Activated naive CD8-positive, alpha-beta T cell treated with anti-CD3 and anti-CD28 coated beads for 36 hours (primary cell): Measurements from ENCODE around the gene WT1. TPM values are rescaled to one million over a fixed set of nuclear protein-coding genes. Genes with fewer than 3 reads are reported as not detected.
A peak's percentile ranks its signal among the peaks of the same experiment; 100 is the strongest.
"Not testable (repeated sequence)": the region's sequence is repeated elsewhere in the genome, so short reads cannot be mapped to it uniquely, and the experiment has no call there.

Source experiments
- DNase-seq: peaks from one replicate; pipeline ENCODE4 v3.0.0; 2021
- H3K27ac Mint-ChIP-seq: one replicate; pipeline ENCODE4 v1.8.0; 2022; ENCODE audit warnings: mild to moderate bottlenecking, moderate library complexity, mixed read lengths
- H3K27me3 Mint-ChIP-seq: one replicate; pipeline ENCODE4 v1.8.0; 2022; ENCODE audit warnings: mild to moderate bottlenecking, mixed read lengths
- H3K36me3 Mint-ChIP-seq: one replicate; pipeline ENCODE4 v1.8.0; 2021; ENCODE audit warnings: mild to moderate bottlenecking, mixed read lengths
- H3K4me1 Mint-ChIP-seq: one replicate; pipeline ENCODE4 v1.8.0; 2021; ENCODE audit warnings: mixed read lengths
- H3K4me3 Mint-ChIP-seq: one replicate; pipeline ENCODE4 v1.8.0; 2022; ENCODE audit warnings: mild to moderate bottlenecking, moderate library complexity, mixed read lengths
- H3K9me3 Mint-ChIP-seq: one replicate; pipeline ENCODE4 v1.8.0; 2022; ENCODE audit warnings: mixed read lengths
- total RNA-seq, 2 experiments: library from RNA; stranded (reverse); gene quantifications; one replicate each; pipeline ENCODE4 v1.2.3, GENCODE V29; 2021

Gene WT1
- total RNA-seq, 2 experiments from 2014 or later, result not detected

GRCh38 chr11:32390712-32391111 is 44.6 kb downstream of the WT1 start:
- H3K9me3 Mint-ChIP-seq, result no peaks in the 10 kb centered on the region
- no peaks in the 10 kb centered on the region for H3K36me3 Mint-ChIP-seq
- H3K27me3 Mint-ChIP-seq, result no peaks in the 10 kb centered on the region
- H3K27ac Mint-ChIP-seq, result no peak overlapping the region
- H3K4me3 Mint-ChIP-seq, result no peak overlapping the region
- no peak for DNase-seq
- no peaks in the 10 kb centered on the region for H3K4me1 Mint-ChIP-seq

DNA sequence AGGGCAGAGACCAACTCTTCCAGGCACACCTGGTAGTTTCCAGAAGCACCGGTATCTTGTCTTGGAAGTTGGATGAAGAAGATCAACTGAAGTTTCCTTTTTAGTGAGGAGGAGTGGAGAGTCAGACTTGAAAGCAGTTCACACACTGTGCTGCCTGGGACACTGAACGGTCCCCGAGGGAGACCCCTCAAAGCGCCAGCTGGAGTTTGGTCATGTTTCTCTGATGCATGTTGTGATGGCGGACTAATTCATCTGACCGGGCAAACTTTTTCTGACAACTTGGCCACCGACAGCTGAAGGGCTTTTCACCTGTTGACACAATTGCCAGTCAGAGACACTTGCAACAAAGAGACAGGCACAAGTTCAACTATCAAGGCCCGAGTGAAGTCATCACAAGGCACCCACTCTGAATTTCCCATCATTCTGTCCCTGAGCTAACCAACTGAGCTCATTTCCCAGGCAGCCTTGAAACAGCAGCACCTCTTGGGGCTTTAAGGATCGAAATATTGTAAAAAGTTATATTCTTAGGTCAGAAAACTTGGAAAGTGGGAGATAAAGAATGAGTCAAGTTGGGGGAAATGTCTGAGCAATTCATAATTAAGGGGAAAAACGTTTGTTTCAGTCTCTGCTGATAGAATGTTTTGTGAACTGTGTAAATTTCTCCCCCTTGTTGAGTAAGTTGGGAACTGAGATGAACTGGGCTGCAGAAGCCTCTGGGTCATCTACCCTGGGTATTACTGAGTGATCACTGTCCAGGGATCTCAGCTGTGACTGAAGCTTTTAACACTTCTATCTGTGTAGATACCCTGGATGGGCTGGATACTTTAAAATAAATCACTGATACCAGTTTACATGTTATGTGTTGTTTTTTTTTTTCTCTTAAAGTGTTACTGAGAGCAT is 46.2 kb downstream of the WT1 start:
- peaks cover 7% of the 10 kb centered on the region for H3K27me3 Mint-ChIP-seq
- no peak overlapping the region for H3K27ac Mint-ChIP-seq
- no peaks in the 10 kb centered on the region for H3K9me3 Mint-ChIP-seq
- H3K36me3 Mint-ChIP-seq, result no peaks in the 10 kb centered on the region
- H3K4me1 Mint-ChIP-seq, result no peaks in the 10 kb centered on the region
- no peak for DNase-seq
- H3K4me3 Mint-ChIP-seq, result no peak overlapping the region

DNA sequence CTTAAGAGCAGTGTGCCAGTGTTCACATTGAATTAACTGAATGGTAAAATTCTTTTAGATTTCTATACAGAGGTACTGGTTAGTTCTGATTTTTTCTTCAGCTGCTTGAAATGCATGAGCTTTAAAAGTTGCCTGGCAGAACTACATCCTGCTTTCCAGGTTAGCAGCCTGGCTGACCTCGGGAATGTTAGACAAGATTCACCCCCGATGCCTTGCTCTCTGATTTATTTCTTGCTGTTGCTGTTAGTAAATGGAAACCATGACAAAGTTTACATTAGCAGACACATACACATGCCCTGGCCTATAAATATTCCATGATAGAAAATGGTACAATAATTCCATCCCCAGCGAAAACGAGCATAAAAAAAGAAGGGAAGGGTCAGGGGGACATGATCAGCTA is 47.0 kb downstream of the WT1 start:
- Mint-ChIP-seq H3K9me3 (no peaks in the 10 kb centered on the region), H3K27me3 (peaks cover 9% of the 10 kb centered on the region), H3K4me3 (no peak overlapping the region), H3K4me1 (no peaks in the 10 kb centered on the region), H3K36me3 (no peaks in the 10 kb centered on the region), H3K27ac (no peak overlapping the region)
- no peak for DNase-seq

DNA sequence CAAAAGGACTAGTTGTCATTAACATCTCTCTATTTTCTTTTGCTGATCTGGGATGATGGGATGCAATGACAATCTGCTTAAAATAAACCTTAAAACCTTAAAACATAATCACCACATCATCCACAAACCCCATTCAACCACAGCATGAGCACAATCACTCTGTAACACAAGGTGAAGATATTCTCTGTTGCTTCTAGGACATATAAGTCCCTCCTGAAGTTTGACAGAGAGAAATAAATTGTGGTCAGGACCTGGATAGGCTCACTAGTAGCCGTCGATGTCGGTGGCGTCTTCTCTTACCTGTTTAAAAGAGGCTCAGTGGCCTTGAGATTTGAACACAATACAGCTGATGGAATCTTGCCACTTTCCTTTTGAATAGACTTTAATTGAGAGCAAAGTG is 47.9 kb downstream of the WT1 start:
- Mint-ChIP-seq H3K27me3 (peaks cover 13% of the 10 kb centered on the region), H3K27ac (no peak overlapping the region), H3K4me3 (no peak overlapping the region), H3K36me3 (no peaks in the 10 kb centered on the region), H3K9me3 (no peaks in the 10 kb centered on the region), H3K4me1 (no peaks in the 10 kb centered on the region)
- no peak for DNase-seq

- no peak for DNase-seq
- no peak overlapping the region for H3K27ac Mint-ChIP-seq
- peaks cover 13% of the 10 kb centered on the region for H3K27me3 Mint-ChIP-seq
- no peaks in the 10 kb centered on the region for H3K36me3 Mint-ChIP-seq
- no peaks in the 10 kb centered on the region for H3K9me3 Mint-ChIP-seq
- H3K4me1 Mint-ChIP-seq, result no peaks in the 10 kb centered on the region
- H3K4me3 Mint-ChIP-seq, result no peak overlapping the region
Measured at GRCh38 chr11:32386770-32387377, 48.5 kb downstream of the WT1 start.

- no peaks in the 10 kb centered on the region for H3K36me3 Mint-ChIP-seq
- no peak overlapping the region for H3K4me3 Mint-ChIP-seq
- no peaks in the 10 kb centered on the region for H3K9me3 Mint-ChIP-seq
- H3K4me1 Mint-ChIP-seq, result no peaks in the 10 kb centered on the region
- no peak overlapping the region for H3K27ac Mint-ChIP-seq
- peaks cover 13% of the 10 kb centered on the region for H3K27me3 Mint-ChIP-seq
- no peak for DNase-seq
Measured at GRCh38 chr11:32385998-32386397, 49.3 kb downstream of the WT1 start.

- Mint-ChIP-seq H3K27me3 (peaks cover 13% of the 10 kb centered on the region), H3K9me3 (no peaks in the 10 kb centered on the region)
Measured at GRCh38 chr11:32382339-32383049, 52.8 kb downstream of the WT1 start.

GRCh38 chr11:32381179-32381578 is 54.2 kb downstream of the WT1 start:
- Mint-ChIP-seq H3K4me1 (no peaks in the 10 kb centered on the region), H3K27me3 (peaks cover 13% of the 10 kb centered on the region), H3K4me3 (no peak overlapping the region), H3K27ac (no peak overlapping the region), H3K9me3 (no peaks in the 10 kb centered on the region), H3K36me3 (no peaks in the 10 kb centered on the region)
- no peak for DNase-seq

More at GRCh38 chr11:32382339-32383049, 52.8 kb downstream of the WT1 start:
- H3K4me3 Mint-ChIP-seq, result no peak overlapping the region
- H3K27ac Mint-ChIP-seq, result no peak overlapping the region
- no peaks in the 10 kb centered on the region for H3K4me1 Mint-ChIP-seq
- H3K36me3 Mint-ChIP-seq, result no peaks in the 10 kb centered on the region
- DNase-seq, result no peak

DNA sequence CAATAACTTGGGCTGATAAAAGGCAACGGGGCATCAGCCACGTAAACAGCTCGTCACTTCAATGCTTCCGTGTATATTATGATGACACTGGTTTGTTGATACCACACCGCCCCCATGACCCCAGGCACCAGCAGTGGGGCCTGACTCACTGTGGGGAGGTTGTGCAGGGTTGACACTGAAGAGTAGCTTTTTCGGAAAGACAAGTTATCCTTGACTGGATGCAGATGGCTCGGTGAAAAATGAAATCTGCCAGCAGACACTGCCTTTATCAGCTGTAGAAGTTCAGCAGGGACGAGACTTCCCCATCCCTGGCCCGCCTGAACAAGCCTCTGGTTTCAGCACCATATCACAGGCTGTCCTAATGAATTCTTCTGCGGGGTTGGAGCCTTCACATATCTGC is 55.6 kb downstream of the WT1 start:
- no peak for DNase-seq
- Mint-ChIP-seq H3K9me3 (no peaks in the 10 kb centered on the region), H3K36me3 (no peaks in the 10 kb centered on the region), H3K27ac (no peak overlapping the region), H3K4me1 (no peaks in the 10 kb centered on the region), H3K27me3 (peaks cover 9% of the 10 kb centered on the region), H3K4me3 (no peak overlapping the region)

DNA sequence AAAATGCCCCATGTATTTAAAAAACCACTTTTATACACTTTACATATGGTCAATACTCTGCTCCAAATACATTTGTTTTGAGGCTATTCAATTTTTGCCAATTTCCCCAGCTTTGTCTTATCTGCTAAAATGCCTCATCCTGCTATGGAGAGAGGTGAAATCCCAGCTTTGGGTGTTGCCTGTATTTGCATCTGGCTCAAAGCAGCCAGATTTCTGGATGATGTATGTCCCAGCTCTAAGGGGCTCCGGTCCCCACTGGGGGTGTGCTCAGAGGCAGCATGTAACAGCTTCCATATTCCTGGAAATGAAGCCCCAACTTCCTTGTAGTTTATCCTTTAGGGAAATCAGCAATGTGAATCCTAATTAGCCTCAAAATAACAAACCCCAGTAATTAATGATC is 59.5 kb downstream of the WT1 start:
- no peak for DNase-seq
- Mint-ChIP-seq H3K4me1 (no peaks in the 10 kb centered on the region), H3K27ac (no peak overlapping the region), H3K4me3 (no peak overlapping the region), H3K36me3 (no peaks in the 10 kb centered on the region), H3K9me3 (peaks cover under 1% of the 10 kb centered on the region), H3K27me3 (no peaks in the 10 kb centered on the region)

- Mint-ChIP-seq H3K27me3 (no peaks in the 10 kb centered on the region), H3K36me3 (no peaks in the 10 kb centered on the region), H3K4me1 (no peaks in the 10 kb centered on the region), H3K4me3 (no peak overlapping the region), H3K27ac (no peak overlapping the region), H3K9me3 (peaks cover 2% of the 10 kb centered on the region)
- DNase-seq, result peak; percentile 39
Measured at GRCh38 chr11:32374261-32374711, 61.1 kb downstream of the WT1 start.

GRCh38 chr11:32369987-32370386 is 65.4 kb downstream of the WT1 start:
- not testable (repeated sequence) for H3K9me3 Mint-ChIP-seq, H3K36me3 Mint-ChIP-seq

GRCh38 chr11:32366666-32367065 is 68.7 kb downstream of the WT1 start:
- no peak for DNase-seq
- peaks cover 7% of the 10 kb centered on the region for H3K27me3 Mint-ChIP-seq
- peaks cover 2% of the 10 kb centered on the region for H3K9me3 Mint-ChIP-seq
- no peak overlapping the region for H3K27ac Mint-ChIP-seq
- H3K4me1 Mint-ChIP-seq, result no peaks in the 10 kb centered on the region
- no peak overlapping the region for H3K4me3 Mint-ChIP-seq
- no peaks in the 10 kb centered on the region for H3K36me3 Mint-ChIP-seq

More at GRCh38 chr11:32369987-32370386, 65.4 kb downstream of the WT1 start:
- H3K27me3 Mint-ChIP-seq, DNase-seq, H3K4me1 Mint-ChIP-seq, H3K27ac Mint-ChIP-seq, H3K4me3 Mint-ChIP-seq: not testable (repeated sequence)

DNA sequence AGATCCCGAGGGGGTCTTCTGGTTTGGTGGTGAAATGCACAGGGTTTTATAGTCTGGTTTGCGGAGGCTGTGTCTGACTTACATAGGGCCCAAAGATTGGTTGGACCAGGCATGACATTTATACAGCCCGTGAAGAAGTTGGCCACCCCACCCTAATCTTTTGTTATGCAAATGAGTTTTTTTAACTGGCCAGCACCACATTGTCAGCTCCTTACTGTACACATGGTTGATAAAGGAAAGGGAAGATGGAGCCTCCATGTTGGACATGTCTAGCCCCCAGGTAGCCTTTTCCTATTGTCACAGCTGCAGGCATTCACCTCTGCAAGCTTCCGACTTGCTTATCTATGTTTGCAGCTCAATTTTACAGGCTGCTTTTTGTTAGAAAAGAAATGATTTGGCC is 70.1 kb downstream of the WT1 start:
- H3K9me3 Mint-ChIP-seq, result no peaks in the 10 kb centered on the region
- no peak overlapping the region for H3K4me3 Mint-ChIP-seq
- no peaks in the 10 kb centered on the region for H3K4me1 Mint-ChIP-seq
- DNase-seq, result no peak
- peaks cover 7% of the 10 kb centered on the region for H3K27me3 Mint-ChIP-seq
- no peaks in the 10 kb centered on the region for H3K36me3 Mint-ChIP-seq
- H3K27ac Mint-ChIP-seq, result no peak overlapping the region

DNA sequence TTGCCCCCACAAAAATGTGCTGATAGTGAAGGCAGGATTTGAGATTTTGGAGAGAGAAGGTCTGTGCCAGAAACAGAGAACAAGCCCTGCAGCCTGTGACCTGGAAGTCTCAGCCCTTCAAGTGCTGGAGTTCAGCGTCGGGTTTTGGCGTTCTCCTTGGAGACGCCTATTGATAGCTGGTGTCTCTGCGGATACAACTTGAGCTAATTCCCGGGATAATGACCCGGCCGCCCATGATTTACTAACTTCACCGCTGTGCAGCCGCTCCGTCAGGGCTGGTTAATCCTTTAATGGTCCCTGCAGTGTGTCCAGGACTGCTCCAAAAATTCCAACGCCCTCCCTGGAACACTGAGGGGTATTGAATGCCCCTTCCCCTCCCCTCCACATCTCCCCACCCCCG is 76.6 kb downstream of the WT1 start:
- H3K9me3 Mint-ChIP-seq, result no peaks in the 10 kb centered on the region
- H3K36me3 Mint-ChIP-seq, result no peaks in the 10 kb centered on the region
- peaks cover 16% of the 10 kb centered on the region for H3K27me3 Mint-ChIP-seq
- no peak overlapping the region for H3K27ac Mint-ChIP-seq
- no peak overlapping the region for H3K4me3 Mint-ChIP-seq
- no peak for DNase-seq
- H3K4me1 Mint-ChIP-seq, result no peaks in the 10 kb centered on the region
